Panc1 (cell line): ENCODE results near the gene VPS4B. TPM values are rescaled to one million over a fixed set of nuclear protein-coding genes. Genes with fewer than 3 reads are reported as not detected.

ENCODE experiments used
- ATAC-seq: fragments of 200-7000 bp; cut with Tn5 transposase; 2 replicates; pipeline ENCODE4 v1.9.1; 2020; ENCODE audit warnings: mild to moderate bottlenecking, moderate library complexity
- BruUV-seq: library from RNA; stranded (reverse); fragments of 400-500 nt; replicated peaks from 2 replicates; lab custom pipeline; 2021; lab: Mats Ljungman, UMichigan
- CTCF ChIA-PET: fragments of 300-600 bp; sonication (Branson Sonifier 250); formaldehyde crosslinking; loops from one replicate; lab custom pipeline; 2022; ENCODE audit warnings: antibody characterized with exemption; lab: Charles Lee
- POLR2A ChIA-PET: fragments of 300-600 bp; sonication (Branson Sonifier 250); formaldehyde crosslinking; loops from one replicate; lab custom pipeline; 2022; ENCODE audit warnings: antibody characterized with exemption; lab: Charles Lee
- DNase-seq: peaks from one replicate; pipeline ENCODE4 v3.0.0-alpha.2; 2010; ENCODE audit warnings: low read depth, low spot score
- H3K27ac ChIP-seq: 2 replicates; pipeline ENCODE4 v1.5.1; 2011; ENCODE audit warnings: mild to moderate bottlenecking, low read length, inconsistent platforms
- H3K27me3 ChIP-seq: fragments of 200-500 bp; sonication (Bioruptor generic); 2 replicates; pipeline ENCODE4 v1.6.0; 2014; ENCODE audit warnings: low read length, inconsistent platforms; ENCODE audit not compliant: control insufficient read depth, insufficient read depth
- H3K36me3 ChIP-seq: fragments of 200-500 bp; sonication (Bioruptor generic); 2 replicates; pipeline ENCODE4 v1.5.1; 2014; ENCODE audit warnings: inconsistent platforms, mild to moderate bottlenecking, low read length, moderate library complexity; ENCODE audit not compliant: control insufficient read depth, insufficient read depth
- H3K4me1 ChIP-seq: 2 replicates; pipeline ENCODE4 v1.5.1; 2011; ENCODE audit warnings: inconsistent platforms, mild to moderate bottlenecking, low read length, moderate library complexity; ENCODE audit not compliant: control insufficient read depth, insufficient read depth
- H3K4me3 ChIP-seq, 2 experiments: 2 replicates each; pipeline ENCODE4 v1.5.1; 2011 to 2012; ENCODE audit warnings: low read depth in 2 of 2, low read length in 2 of 2, mild to moderate bottlenecking in 2 of 2, inconsistent platforms in 1 of 2, moderate library complexity in 1 of 2
- H3K9me3 ChIP-seq: fragments of 200-500 bp; sonication (Bioruptor generic); 2 replicates; pipeline ENCODE4 v1.5.1; 2014; ENCODE audit warnings: low read depth, mild to moderate bottlenecking, inconsistent platforms, low read length, moderate library complexity; ENCODE audit not compliant: control insufficient read depth, insufficient read depth
- CTCF ChIP-seq: fragments of 450-650 bp; IDR thresholded peaks from 2 replicates; pipeline ENCODE4 v1.5.1; 2017; ENCODE audit warnings: mild to moderate bottlenecking
- POLR2AphosphoS5 ChIP-seq: IDR thresholded peaks from 2 replicates; pipeline ENCODE4 v1.6.1; 2012; ENCODE audit warnings: mild to moderate bottlenecking, low read depth, low read length, moderate library complexity
- REST ChIP-seq, 2 experiments: IDR thresholded peaks; 2 replicates each; pipeline ENCODE4 v1.6.1; 2011 to 2012; ENCODE audit warnings: low read depth in 2 of 2, control low read depth in 1 of 2, low read length in 1 of 2, mild to moderate bottlenecking in 1 of 2, moderate library complexity in 1 of 2; ENCODE audit not compliant: insufficient read depth in 1 of 2
- SIN3A ChIP-seq: IDR thresholded peaks from 2 replicates; pipeline ENCODE4 v1.6.1; 2012; ENCODE audit warnings: low read depth, mild to moderate bottlenecking, low read length, moderate library complexity, borderline replicate concordance; ENCODE audit not compliant: insufficient read depth
- TCF7L2 ChIP-seq: IDR thresholded peaks from 2 replicates; pipeline ENCODE4 v1.6.1; 2011; ENCODE audit warnings: mild to moderate bottlenecking, low read depth, low read length, inconsistent platforms
- in situ Hi-C: cut with HindIII; loops from 2 replicates; pipeline ENCODE4 v1.10.0; 2016; ENCODE audit warnings: low sequenced_read_pairs, low pct_unique_long_range_greater_than_20kb
- intact Hi-C: fragments of 100-400 bp; cut with micrococcal nuclease; formaldehyde crosslinking; loops from one replicate; pipeline ENCODE4 v1.10.0; 2022; ENCODE audit not compliant: unreplicated experiment
- total RNA-seq: library from RNA; stranded (reverse); gene quantifications from one replicate; pipeline ENCODE4 v1.2.1, GENCODE V29; 2021; ENCODE audit not compliant: unreplicated experiment

The VPS4B gene
- total RNA-seq, 1 experiment from 2014 or later = 44.5 TPM

DNA sequence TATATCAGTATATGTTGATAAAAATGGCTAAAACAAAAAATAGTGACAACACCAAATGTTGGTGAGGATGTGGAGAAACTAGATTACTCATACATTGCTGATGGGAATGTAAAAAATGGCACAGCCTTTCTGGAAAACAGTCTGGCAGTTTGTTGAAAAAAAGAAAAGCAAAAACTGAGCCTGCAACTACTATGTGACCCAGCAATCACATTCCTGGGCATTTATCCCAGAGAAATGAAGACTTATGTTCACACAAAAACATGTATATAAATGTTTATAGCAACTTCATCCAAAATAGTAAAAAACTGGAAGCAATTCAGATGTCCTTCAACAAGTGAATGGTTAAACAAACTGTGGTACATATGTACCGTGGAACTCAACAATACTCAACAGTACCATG, 47.7 kb downstream of the VPS4B start:
- TF ChIP-seq SIN3A = no peak
- no peak for TF ChIP-seq POLR2AphosphoS5
- TF ChIP-seq REST (IDR thresholded peaks at IDR 0.05; ENCODE audit: insufficient read depth in 1 of 2, low read depth in 2 of 2, low read length in 1 of 2) = no peak
- no peak for TF ChIP-seq CTCF
- TF ChIP-seq TCF7L2 = no peak
- H3K27ac ChIP-seq = no peak overlapping the region
- no peak overlapping the region for H3K4me3 ChIP-seq
- no TSS peak for BruUV-seq
- no peaks in the 10 kb centered on the region for H3K27me3 ChIP-seq
- no peaks in the 10 kb centered on the region for H3K9me3 ChIP-seq
- DNase-seq = no peak
- CTCF ChIA-PET = no interaction called here
- intact Hi-C loops (no loop called here), in situ Hi-C loops (no loop called here)
- H3K36me3 ChIP-seq = no peaks in the 10 kb centered on the region
- POLR2A ChIA-PET = no interaction called here
- no peak for ATAC-seq
- no peaks in the 10 kb centered on the region for H3K4me1 ChIP-seq

GRCh38 chr18:63373161-63373560, 49.1 kb downstream of the VPS4B start:
- ChIA-PET CTCF (no interaction called here), POLR2A (no interaction called here)
- H3K27me3 ChIP-seq = no peaks in the 10 kb centered on the region
- intact Hi-C loops = no loop called here
- in situ Hi-C loops = no loop called here
- H3K4me1 ChIP-seq = no peaks in the 10 kb centered on the region
- DNase-seq (no peak), ATAC-seq (no peak)
- H3K4me3 ChIP-seq = no peak overlapping the region
- no peaks in the 10 kb centered on the region for H3K36me3 ChIP-seq
- no TSS peak for BruUV-seq
- TF ChIP-seq SIN3A = no peak
- H3K9me3 ChIP-seq = no peaks in the 10 kb centered on the region
- no peak overlapping the region for H3K27ac ChIP-seq

GRCh38 chr18:63368611-63369010, 53.7 kb downstream of the VPS4B start:
- POLR2A ChIA-PET = no interaction called here
- intact Hi-C loops = no loop called here
- no peaks in the 10 kb centered on the region for H3K9me3 ChIP-seq
- no peak for ATAC-seq
- in situ Hi-C loops = no loop called here
- H3K27ac ChIP-seq = no peak overlapping the region
- H3K4me1 ChIP-seq = peaks cover 4% of the 10 kb centered on the region
- TF ChIP-seq CTCF = no peak
- TF ChIP-seq TCF7L2 = no peak
- TF ChIP-seq POLR2AphosphoS5 = no peak
- no peak for TF ChIP-seq SIN3A
- no peak for TF ChIP-seq REST (IDR thresholded peaks at IDR 0.05; ENCODE audit: insufficient read depth in 1 of 2, low read depth in 2 of 2, low read length in 1 of 2)
- H3K27me3 ChIP-seq = no peaks in the 10 kb centered on the region
- CTCF ChIA-PET = no interaction called here
- no TSS peak for BruUV-seq
- H3K4me3 ChIP-seq = peak overlapping the region in 1 of 2 experiments; percentile 87; a peak in 2 of 4 replicates
- DNase-seq = no peak
- H3K36me3 ChIP-seq = peaks cover 2% of the 10 kb centered on the region; the same call in 1 of the 2 replicates
